Measurements from ENCODE around the gene PMEL. TPM values are rescaled to one million over a fixed set of nuclear protein-coding genes. Genes with fewer than 3 reads are reported as not detected.

Gene PMEL
- total and polyA plus RNA-seq, 2 of the 8 experiments (the other 6 are each of a cell fraction or from before 2014, with no cell fraction given) = 120 to 382 TPM

DNA sequence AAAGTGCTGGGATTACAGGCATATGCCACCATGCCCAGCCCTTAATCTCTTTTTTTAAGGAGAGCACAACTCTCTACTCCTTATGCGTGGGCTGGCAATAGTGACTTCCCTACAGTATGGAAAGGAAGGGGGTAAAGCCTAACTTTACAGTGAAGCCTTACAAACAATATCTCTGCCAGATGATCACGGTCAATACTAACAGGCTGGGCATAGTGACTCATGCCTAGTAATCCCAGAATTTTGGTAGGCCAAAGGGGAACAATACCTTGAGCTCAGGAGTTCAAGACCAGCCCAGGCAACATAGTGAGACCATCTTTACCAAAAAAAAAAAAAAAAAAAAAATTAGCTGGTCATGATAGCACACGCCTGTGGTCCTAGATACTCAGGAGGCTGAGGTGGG, 43.7 kb downstream of the PMEL start:
- Histone ChIP-seq H4K5ac (ENCODE audit: insufficient read length, low read depth, low read length) (no peak overlapping the region), H3K4ac (replicated peaks; ENCODE audit: insufficient read length, low read depth, low read length) (no peak overlapping the region)
- no peak for FAIRE-seq
- TF ChIP-seq POLR2AphosphoS5 (IDR thresholded peaks at IDR 0.05; ENCODE audit: low read depth, low read length) = no peak
- TF ChIP-seq, protein P1, sequence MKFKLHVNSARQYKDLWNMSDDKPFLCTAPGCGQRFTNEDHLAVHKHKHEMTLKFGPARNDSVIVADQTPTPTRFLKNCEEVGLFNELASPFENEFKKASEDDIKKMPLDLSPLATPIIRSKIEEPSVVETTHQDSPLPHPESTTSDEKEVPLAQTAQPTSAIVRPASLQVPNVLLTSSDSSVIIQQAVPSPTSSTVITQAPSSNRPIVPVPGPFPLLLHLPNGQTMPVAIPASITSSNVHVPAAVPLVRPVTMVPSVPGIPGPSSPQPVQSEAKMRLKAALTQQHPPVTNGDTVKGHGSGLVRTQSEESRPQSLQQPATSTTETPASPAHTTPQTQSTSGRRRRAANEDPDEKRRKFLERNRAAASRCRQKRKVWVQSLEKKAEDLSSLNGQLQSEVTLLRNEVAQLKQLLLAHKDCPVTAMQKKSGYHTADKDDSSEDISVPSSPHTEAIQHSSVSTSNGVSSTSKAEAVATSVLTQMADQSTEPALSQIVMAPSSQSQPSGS (IDR thresholded peaks at IDR 0.05; ENCODE audit: low read length) = no peak
- TF ChIP-seq, protein P2, sequence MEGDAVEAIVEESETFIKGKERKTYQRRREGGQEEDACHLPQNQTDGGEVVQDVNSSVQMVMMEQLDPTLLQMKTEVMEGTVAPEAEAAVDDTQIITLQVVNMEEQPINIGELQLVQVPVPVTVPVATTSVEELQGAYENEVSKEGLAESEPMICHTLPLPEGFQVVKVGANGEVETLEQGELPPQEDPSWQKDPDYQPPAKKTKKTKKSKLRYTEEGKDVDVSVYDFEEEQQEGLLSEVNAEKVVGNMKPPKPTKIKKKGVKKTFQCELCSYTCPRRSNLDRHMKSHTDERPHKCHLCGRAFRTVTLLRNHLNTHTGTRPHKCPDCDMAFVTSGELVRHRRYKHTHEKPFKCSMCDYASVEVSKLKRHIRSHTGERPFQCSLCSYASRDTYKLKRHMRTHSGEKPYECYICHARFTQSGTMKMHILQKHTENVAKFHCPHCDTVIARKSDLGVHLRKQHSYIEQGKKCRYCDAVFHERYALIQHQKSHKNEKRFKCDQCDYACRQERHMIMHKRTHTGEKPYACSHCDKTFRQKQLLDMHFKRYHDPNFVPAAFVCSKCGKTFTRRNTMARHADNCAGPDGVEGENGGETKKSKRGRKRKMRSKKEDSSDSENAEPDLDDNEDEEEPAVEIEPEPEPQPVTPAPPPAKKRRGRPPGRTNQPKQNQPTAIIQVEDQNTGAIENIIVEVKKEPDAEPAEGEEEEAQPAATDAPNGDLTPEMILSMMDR (IDR thresholded peaks at IDR 0.05; ENCODE audit: control extremely low read depth in 1 of 3, insufficient read depth in 1 of 3, low read depth in 1 of 3, low read length in 3 of 3) = no peak
- TF ChIP-seq SIRT6 (IDR thresholded peaks at IDR 0.05; ENCODE audit: low read length) = no peak
- no peak for TF ChIP-seq KDM1A (IDR thresholded peaks at IDR 0.05; ENCODE audit: borderline replicate concordance, low read length)
- no peak for TF ChIP-seq TAF1 (IDR thresholded peaks at IDR 0.05; ENCODE audit: low read depth, low read length)
- TF ChIP-seq KDM4A (IDR thresholded peaks at IDR 0.05; ENCODE audit: low read depth, low read length, severe bottlenecking) = no peak
- TF ChIP-seq CREB1 (IDR thresholded peaks at IDR 0.05) = no peak
- TF ChIP-seq, protein P3, sequence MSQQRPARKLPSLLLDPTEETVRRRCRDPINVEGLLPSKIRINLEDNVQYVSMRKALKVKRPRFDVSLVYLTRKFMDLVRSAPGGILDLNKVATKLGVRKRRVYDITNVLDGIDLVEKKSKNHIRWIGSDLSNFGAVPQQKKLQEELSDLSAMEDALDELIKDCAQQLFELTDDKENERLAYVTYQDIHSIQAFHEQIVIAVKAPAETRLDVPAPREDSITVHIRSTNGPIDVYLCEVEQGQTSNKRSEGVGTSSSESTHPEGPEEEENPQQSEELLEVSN (IDR thresholded peaks at IDR 0.05) = no peak

More for the DNA sequence above, 43.7 kb downstream of the PMEL start:
- Histone ChIP-seq H4K20me1 (replicated peaks in 1 of 2; ENCODE audit: control insufficient read depth in 1 of 2, insufficient read depth in 2 of 2, low read length in 2 of 2) (peaks cover 2 to 10% of the 10 kb centered on the region in 2 experiments), H2BK12ac (ENCODE audit: low read depth, low read length) (no peak overlapping the region), H3K23me2 (ENCODE audit: low read depth, low read length) (peaks cover 5% of the 10 kb centered on the region; the same call in 1 of the 2 replicates), H2BK20ac (ENCODE audit: low read length) (no peak overlapping the region), H3K27me3 (replicated peaks in 1 of 4; ENCODE audit: control insufficient read depth in 3 of 4, extremely low read depth in 1 of 4, insufficient read depth in 3 of 4, low read length in 3 of 4) (no peaks in the 10 kb centered on the region), H3K23ac (ENCODE audit: insufficient read length) (no peak overlapping the region), H3K4me2 (ENCODE audit: insufficient read depth in 1 of 2, low read depth in 2 of 2, low read length in 2 of 2) (no peak overlapping the region), H2BK5ac (ENCODE audit: low read depth, low read length) (no peak overlapping the region), H4K91ac (replicated peaks; ENCODE audit: insufficient read length, low read length) (no peak overlapping the region), H3K79me1 (ENCODE audit: low read depth, low read length) (peaks cover 3% of the 10 kb centered on the region; the same call in 1 of the 2 replicates), H3K4me3 (ENCODE audit: extremely low read depth in 1 of 4, insufficient read depth in 2 of 4, low read depth in 3 of 4, low read length in 4 of 4) (no peak overlapping the region), H3K9ac (replicated peaks in 1 of 4; ENCODE audit: extremely low read depth in 1 of 4, low read depth in 3 of 4, low read length in 3 of 4) (no peak overlapping the region), H4K8ac (ENCODE audit: extremely low read depth, insufficient read depth, low read length) (no peak overlapping the region), H2BK15ac (ENCODE audit: low read length) (no peak overlapping the region), H3K36me3 (ENCODE audit: control insufficient read depth in 2 of 4, insufficient read depth in 4 of 4, low read length in 3 of 4) (peaks cover 0 to 17% (median 4%) of the 10 kb centered on the region in 4 experiments; a peak in 5 of 8 replicates), H3K27ac (ENCODE audit: low read depth, low read length) (no peak overlapping the region), H3K79me2 (ENCODE audit: control insufficient read depth in 1 of 2, insufficient read depth in 2 of 2, low read length in 2 of 2) (peaks cover 19 to 90% of the 10 kb centered on the region in 2 experiments), H2AK5ac (ENCODE audit: low read depth, low read length) (no peak overlapping the region), H3K4me1 (replicated peaks in 1 of 4; ENCODE audit: control insufficient read depth in 3 of 4, insufficient read depth in 4 of 4, low read length in 3 of 4) (peaks cover 2 to 7% (median 3%) of the 10 kb centered on the region in 4 experiments; a peak in 6 of 7 replicates), H2BK120ac (replicated peaks; ENCODE audit: low read depth, low read length) (no peak overlapping the region), H3K18ac (ENCODE audit: extremely low read depth, low read length) (no peak overlapping the region), H3K56ac (replicated peaks; ENCODE audit: insufficient read length, low read depth, low read length) (no peak overlapping the region), H2AFZ (ENCODE audit: low read length) (no peak overlapping the region), H3K9me3 (ENCODE audit: insufficient read depth in 2 of 2, low read depth in 1 of 2, low read length in 1 of 2) (no peaks in the 10 kb centered on the region), H3K14ac (ENCODE audit: insufficient read length) (no peak overlapping the region)
- CTCF ChIA-PET (ENCODE audit: partially characterized antibody) = interaction anchor here (1.9 kb wide), 1 partner anchor 13 kb away, joined by 6 read pairs; no protein-coding TSS in a partner anchor
- POLR2A ChIA-PET (ENCODE audit: partially characterized antibody) = interaction anchor here (1.3 kb wide), 1 partner anchor 92 kb away, joined by 4 read pairs; no protein-coding TSS in a partner anchor
- no peak for DNase-seq (ENCODE audit: low read depth in 1 of 2, low spot score in 2 of 2)
- WGBS, 2 experiments (ENCODE audit: extremely low coverage in 1 of 2, insufficient coverage in 1 of 2, insufficient read length in 1 of 2, insufficient replicate concordance in 2 of 2, low coverage in 1 of 2, low lambda C conversion rate in 2 of 2, missing lambda C conversion rate in 1 of 2) = 98% methylated on average over 3 of the region's 3 CpGs; no CpG with 5 or more reads in 1 of the 2 experiments

Measured in H1 (cell line).